ENCODE data around the gene LRRC45. TPM values are rescaled to one million over a fixed set of nuclear protein-coding genes. Genes with fewer than 3 reads are reported as not detected.

Gene LRRC45
- total and polyA plus RNA-seq, 9 of the 15 experiments (the other 6 are each of a cell fraction or from before 2014, with no cell fraction given), result 3.5 to 21.5 (median 11.2) TPM; not detected in 2

- TF ChIP-seq DIDO1 (tag; IDR thresholded peaks at IDR 0.05; ENCODE audit: low read depth) (no peak), FIP1L1 (IDR thresholded peaks at IDR 0.05; ENCODE audit: low read depth, low read length, poor library complexity, severe bottlenecking) (peak; percentile 67), ZNF280A (IDR thresholded peaks at IDR 0.05; ENCODE audit: low read depth, partially characterized antibody) (no peak), HINFP (tag; conservative IDR thresholded peaks at IDR 0.05; ENCODE audit: low read depth) (no peak; the same call in 1 of the 2 replicates), RERE (CRISPR knock-in tag; IDR thresholded peaks at IDR 0.05; ENCODE audit: borderline replicate concordance) (no peak), STAG1 (CRISPR knock-in tag; IDR thresholded peaks at IDR 0.05; ENCODE audit: borderline replicate concordance) (peak; percentile 100), ZNF12 (CRISPR knock-in tag; IDR thresholded peaks at IDR 0.05) (no peak), NFIC (IDR thresholded peaks at IDR 0.05) (peak; percentile 42; the same call in 1 of the 2 replicates), GABPA (tag; conservative IDR thresholded peaks at IDR 0.05; ENCODE audit: low read depth) (peak; percentile 55), BCLAF1 (IDR thresholded peaks at IDR 0.05; ENCODE audit: borderline replicate concordance in 1 of 2, control insufficient read depth in 1 of 2, low read depth in 2 of 2, low read length in 1 of 2) (no peak), ZKSCAN8 (CRISPR knock-in tag; IDR thresholded peaks at IDR 0.05) (no peak), PTTG1 (tag; IDR thresholded peaks at IDR 0.05; ENCODE audit: low read depth) (no peak), PHF20 (IDR thresholded peaks at IDR 0.05; ENCODE audit: partially characterized antibody) (peak; percentile 43)
These were observed 7.6 kb downstream of the LRRC45 start (continued) for GRCh38 chr17:82030470-82031302.
